HG03280 (cell line): Measurements from ENCODE around the gene ZNF708.
"Not testable (repeated sequence)": the region's sequence is repeated elsewhere in the genome, so short reads cannot be mapped to it uniquely, and the experiment has no call there.

Experiments
- ATAC-seq: cut with Tn5 transposase; IDR thresholded peaks from one replicate; pipeline ENCODE4 v1.9.1; 2021; ENCODE audit warnings: mild to moderate bottlenecking, moderate library complexity; ENCODE audit not compliant: unreplicated experiment

ZNF708 gene

DNA sequence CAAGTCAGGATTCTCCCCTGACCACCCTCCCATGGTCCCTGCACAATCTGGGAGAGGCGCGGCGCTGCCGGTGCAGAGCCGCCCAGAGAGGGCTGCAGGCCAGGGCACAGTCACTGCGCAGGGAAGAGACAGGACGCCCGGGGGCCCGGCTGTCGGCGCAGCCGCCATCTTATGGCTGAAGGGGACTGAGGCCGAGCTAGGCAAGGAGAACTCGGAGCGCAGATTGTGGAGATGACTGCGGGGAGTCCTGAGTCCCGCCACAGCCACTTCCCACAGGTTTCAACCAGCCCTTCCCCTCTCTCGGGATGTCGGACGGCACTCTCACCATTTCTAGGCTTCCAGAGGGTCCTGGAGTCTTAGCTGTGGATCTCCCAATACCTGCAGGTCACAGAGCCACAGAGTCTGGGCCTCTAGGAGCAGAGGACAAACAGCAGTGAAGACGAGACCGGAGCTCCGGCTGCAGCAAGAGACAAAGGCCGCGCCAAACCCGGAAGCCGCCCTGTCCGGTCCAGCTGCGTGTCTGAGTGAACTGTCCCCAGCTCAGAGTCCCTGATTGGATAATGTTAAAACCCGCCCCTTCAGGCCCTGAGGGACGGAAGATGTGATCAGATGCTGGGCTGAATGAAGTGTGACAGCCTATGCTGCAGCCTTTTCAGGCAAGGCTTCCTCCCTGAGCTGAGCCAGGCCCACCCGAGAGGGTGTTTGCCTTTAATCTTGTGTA lies at the start of gene ZNF708:
ZNF708 (minus strand) TSS at position 526 of the 721 bp plus-strand sequence; CDS start at position 328, 198 bp downstream.
- ATAC-seq, result peak; percentile 99

DNA sequence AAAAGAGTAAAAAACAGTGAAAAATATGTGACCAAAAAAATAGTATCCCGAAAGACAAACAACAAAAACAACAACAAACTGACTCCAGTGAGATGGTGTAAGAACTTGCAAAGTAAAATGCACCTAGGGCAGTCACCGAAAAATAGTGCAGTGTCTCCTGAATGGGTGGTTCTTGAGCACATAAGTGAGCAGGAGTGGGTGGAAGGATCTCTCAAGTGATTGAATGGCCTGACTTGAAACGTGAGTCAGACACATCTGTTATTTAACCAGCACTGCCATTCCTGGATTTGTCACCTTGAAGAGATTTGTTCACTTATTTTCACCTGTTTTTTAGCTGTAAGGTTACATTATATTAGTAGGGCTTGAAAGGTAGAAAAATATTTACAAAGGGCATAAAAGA lies 33.1 kb upstream of the ZNF708 start:
- no peak for ATAC-seq

DNA sequence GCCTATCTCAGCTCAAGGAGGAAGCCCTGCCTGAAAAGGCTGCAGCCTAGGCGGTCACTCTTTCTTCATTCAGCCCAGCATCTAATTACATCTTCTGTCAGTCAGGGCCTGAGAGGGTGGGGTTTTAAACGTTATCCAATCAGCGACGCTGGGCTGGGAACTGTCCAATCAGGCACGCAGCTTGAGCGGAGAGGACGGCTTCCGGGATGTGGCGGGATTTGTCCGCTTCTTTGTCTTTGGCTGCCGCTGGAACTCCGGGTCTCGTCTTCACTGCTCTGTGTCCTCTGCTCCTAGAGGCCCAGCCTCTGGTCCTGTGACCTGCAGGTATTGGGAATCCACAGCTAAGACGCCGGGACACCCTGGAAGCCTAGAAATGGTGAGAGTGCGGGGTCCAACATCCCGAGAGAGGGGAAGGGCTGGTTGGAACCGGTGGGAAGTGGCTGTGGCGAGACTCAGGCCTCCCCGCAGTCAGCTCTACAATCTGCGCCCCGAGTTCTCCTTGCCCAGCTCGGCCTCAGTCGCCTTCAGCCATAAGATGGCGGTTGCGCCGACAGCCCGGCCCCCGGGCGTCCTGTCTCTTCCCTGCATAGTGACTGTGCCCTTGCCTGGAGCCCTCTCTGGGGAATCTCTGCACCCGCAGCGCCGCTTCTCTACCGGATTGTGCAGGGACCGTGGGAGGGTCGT lies 29.7 kb upstream of the ZNF708 start, which contains the start of gene ZNF738:
ZNF738 (plus strand) TSS at position 233 of the 684 bp plus-strand sequence; CDS start at position 374, 141 bp downstream.
- ATAC-seq, result peak; percentile 95

DNA sequence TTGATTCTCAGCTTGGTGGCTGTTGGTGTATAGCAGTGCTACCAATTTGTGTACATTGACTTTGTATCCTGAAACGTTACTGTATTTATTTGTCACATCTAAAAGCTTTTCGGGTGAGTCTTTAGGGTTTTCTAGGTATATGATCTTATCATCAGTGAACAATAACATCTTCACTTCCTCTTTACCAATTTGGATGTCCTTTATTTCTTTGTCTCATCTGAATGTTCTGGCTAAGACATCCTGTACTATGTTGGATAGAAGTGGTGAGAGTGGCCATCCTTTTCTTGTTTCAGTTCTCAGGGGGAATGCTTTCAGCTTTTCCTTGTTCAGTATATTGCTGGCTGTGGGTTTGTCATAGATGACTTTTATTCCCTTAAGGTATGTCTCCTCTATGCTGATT lies 23.6 kb upstream of the ZNF708 start:
- ATAC-seq, result no peak

DNA sequence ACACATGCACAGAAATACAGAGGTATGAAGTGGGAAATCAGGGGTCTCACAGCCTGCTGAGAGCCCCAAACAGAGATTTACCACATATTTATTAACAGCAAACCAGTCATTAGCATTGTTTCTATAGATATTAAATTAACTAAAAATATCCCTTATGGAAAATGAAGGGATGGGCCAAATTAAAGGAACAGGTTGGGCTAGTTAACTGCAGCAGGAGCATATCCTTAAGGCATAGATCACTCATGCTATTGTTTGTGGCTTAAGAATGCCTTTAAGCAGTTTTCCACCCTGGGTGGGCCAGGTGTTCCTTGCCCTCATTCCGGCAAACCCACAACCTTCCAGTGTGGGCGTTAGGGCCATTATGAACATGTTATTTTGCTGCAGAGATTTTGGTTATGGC lies 15.6 kb upstream of the ZNF708 start:
- not testable (repeated sequence) for ATAC-seq

DNA sequence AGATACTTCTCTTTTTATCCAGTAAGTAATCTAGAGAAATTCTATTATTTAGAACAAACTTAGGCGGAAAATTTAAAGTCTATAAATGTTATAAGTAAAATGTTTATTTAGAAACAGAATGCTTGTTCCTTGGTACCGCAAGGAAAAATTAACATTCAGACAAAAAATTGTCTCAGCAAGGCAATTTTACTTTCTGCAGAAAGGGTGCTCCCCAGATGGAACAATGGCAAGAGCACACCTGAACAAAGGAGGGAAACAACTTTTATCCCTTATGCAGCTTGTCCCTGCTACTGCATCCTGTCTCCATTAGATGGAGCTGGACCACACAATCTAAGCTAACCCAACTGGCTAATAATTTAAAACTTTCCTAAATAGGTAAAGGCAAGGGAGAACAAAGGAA lies 6.5 kb upstream of the ZNF708 start:
- ATAC-seq, result no peak

DNA sequence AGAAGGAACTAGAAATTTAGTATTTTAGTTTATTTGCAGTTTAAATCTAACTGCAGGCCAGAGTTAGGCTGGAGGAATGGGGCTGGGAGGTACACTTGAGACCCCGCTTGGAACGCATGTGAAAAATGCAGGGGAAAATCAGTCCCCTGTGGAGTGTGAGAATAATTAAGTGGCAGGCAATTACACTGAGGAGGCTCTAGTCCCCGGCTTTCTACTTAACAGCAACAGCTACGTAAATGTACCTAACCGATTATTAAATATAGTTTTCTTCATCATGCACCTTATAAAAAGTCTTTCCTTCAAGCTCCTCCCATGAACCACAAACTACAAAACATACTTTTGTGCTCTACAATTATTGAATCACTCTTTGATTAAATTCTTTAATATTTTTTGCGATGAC lies 804 bp downstream of the ZNF708 start:
- ATAC-seq, result no peak

DNA sequence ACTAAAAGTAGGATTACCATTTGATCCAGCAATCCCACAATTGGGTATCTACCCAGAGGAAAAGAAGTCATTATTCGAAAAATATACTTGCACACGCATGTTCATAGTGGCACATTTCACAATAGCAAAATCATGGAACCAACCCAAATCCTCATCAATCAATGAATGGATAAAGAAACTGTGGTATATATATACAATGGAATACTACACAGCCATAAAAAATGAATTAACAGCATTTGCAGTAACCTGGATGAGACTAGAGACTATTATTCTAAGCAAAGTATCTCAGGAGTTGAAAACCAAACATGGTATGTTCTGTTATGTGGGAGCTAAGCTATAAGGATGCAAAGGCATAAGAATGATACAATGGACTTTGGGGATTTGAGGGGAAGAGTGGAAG lies 3.0 kb downstream of the ZNF708 start:
- no peak for ATAC-seq

DNA sequence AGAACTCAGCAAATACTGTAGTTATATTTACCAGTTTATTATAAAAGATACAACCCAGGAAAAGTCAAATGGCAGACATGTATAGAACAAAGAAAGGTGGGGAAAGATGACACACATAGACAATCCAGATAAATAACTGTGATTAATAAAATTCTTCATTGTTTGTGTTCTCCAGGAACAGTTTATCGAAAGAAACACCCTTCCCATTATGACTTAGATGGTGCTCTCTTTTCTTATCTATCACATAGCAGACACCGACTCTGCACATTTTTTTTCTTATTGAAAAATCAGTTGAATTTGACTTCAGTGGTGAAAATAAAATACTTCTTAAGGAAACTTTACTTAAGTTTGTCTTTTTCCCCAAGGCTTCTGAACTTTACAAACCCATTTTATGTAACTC lies 6.2 kb downstream of the ZNF708 start:
- no peak for ATAC-seq

DNA sequence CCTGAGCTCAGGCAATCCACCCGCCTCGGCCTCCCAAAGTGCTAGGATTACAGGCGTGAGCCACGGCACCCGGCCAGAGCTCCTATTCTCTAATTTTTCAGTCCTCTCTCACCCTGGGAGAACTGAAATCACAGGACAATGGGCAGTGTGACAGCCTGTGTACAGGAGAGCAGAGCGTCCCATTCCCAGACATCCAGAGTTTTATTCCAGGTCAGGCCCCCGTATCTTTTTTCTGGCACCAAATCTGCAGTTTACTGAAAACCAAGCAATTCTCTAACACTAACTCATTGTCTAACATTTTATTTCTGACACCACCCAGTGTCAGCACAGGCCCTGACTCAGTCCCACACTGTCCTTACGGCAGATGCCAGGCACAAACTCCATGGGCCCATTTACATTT lies 6.7 kb downstream of the ZNF708 start:
- no peak for ATAC-seq

DNA sequence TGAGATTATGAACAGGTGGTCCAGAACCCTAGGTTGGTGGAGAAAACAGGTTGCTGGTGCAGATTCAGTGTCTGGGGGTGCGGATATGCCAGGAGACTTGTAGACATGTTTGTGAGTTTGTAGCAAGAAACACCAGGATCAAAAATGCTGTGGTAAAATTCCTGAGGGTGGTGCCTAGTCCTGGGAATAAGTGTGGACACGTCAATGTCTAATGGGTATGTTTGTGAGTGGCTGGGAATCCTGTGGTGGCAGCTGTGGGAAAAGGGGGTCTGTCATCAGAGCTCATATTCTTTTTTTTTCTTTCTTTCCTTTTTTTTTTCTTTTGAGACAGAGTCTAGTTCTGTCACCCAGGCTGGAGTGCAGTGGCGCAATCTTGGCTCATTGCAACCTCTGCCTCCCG lies 7.2 kb downstream of the ZNF708 start:
- no peak for ATAC-seq

DNA sequence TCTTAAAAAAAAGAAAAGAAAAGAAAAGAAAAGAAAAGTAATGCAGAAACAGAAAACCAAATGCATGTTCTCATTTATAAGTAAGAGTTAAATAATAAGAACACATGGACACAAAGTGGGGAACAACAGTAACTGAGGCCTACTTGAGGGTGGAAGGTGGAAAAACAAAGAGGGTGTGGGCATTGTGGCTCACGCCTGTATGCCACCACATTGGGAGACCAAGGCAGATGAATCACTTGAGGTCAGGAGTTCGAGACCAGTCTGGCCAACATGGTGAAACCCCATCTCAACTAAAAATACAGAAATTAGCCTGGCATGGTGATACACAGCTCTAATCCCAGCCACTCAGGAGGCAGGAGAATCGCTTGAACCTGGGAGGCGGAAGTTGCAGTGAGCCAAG lies 8.1 kb downstream of the ZNF708 start:
- ATAC-seq, result no peak

DNA sequence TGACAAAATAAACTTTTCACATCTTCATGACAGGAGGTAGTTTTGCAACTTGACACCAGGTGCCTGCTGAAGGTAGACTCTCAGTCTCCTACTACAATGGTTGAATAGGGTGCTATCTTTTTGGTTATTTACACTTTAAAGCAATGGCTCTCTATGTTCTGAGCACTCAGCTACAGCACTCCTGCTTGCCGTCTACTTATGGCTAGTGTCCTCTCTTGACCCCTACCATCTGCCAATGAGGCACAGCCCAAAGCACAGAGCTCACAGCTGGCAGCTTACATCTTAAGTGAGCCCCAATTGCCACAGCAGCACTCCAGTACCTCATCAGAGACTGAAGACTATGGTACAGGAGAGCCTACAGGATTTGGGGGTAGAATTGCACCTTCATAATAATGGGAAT lies 11.4 kb downstream of the ZNF708 start:
- no peak for ATAC-seq

DNA sequence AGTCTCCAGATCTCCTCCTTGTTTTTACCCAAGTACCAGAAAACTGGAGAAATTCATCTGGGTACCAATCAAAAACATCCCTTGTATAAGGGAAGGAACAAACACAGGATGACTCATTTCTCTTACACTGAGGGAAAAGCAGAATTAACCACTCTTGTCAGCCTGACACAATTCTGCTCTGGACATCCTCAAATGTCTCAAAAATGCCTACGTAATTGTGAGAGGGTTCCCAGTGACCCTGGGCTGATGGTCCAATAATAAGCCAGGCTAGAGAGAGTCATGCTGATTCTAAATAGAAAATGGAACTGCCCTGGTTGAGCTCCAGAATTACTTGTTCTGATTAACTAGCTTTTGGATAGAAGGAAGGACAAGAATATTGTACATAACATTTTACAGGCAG lies 14.5 kb downstream of the ZNF708 start:
- ATAC-seq, result no peak

DNA sequence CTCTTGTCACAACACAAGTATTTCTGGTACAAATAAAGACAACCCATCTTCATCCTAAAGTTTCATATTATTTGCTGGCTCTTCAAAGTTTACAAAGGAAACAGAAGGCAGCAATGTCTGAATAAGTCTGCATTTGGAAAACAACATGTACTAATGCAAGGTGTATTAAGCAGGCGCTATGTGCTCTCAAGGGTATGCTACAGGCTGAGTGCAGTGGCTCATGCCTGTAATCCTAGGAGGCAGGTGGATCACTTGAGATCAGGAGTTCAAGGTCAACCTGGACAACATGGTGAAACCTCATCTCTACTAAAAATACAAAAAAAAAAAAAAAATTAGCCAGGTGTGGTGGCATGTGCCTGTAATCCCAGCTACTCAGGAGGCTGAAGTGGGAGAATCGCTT lies 16.4 kb downstream of the ZNF708 start:
- ATAC-seq, result not testable (repeated sequence)

DNA sequence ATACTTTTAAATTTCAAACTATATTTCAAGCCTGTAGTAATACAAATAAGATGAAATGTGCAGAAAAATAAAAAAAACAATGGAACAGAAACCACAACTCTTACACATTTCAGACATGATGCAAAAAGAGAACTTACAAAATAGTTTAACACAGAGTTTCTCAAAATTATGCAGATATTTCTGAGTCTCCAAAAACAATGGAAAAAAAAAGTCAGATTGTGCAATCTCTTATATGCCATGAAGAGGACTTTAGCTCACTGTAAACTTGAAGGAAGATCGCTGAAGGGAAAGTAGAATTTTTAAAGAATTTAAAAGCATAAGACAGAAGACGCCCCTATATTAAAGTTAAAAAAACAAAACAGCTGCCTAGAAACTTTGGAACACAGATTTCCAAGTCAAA lies 20.4 kb downstream of the ZNF708 start:
- ATAC-seq, result no peak

DNA sequence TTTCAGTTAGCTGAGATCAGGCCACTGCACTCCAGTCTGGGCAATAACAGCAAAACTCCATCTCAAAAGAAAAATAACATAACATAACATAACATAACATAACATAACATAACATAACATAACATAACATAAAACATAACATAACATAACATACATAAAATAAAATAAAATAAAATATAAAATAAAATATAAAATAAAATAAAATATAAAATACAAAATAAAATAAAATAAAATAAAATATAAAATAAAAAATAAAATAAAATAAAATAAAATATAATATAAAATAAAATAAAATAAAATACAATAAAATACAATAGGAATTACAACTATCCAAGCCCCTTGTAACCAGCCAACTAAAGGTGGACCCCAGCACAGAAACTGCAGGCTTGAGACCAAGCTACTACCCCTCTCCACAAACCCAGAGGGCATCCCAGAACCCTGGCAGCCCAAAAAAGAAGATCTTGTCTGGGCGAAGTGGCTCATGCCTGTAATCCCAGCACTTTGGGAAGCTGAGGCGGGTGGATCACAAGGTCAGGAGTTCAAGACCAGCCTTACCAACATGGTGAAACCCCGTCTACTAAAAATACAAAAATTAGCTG lies 22.2 kb downstream of the ZNF708 start:
- ATAC-seq, result not testable (repeated sequence)

DNA sequence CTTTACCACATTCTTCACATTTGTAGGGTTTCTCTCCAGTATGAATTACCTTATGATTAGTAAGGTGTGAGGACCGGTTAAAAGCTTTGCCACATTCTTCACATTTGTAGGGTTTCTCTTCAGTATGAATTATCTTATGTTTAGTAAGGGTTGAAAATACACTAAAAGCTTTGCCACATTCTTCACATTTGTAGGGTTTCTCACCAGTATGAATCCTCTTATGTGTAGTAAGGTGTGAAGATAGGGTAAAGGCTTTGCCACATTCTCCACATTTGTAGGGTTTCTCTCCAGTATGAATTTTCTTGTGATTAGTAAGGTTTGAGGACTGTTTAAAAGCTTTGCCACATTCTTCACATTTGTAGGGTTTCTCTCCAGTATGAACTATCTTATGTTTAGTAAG lies 35.4 kb downstream of the ZNF708 start:
- ATAC-seq, result not testable (repeated sequence)

DNA sequence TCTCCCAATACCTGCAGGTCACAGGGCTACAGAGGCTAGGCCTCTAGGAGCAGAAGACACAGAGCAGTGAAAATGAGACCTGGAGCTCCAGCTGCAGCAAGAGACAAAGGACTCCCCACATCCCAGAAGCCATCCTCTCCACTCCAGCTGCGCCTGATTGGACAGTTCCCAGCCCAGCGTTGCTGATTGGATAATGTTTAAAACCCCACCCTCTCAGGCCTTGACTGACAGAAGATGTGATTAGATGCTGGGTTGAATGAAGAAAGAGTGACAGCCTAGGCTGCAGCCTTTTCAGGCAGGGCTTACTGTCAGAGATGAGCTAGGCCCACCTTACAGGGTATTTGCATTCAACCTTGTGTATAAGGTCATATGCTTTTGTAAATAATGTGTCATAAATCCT lies 59.4 kb downstream of the ZNF708 start:
- no peak for ATAC-seq

DNA sequence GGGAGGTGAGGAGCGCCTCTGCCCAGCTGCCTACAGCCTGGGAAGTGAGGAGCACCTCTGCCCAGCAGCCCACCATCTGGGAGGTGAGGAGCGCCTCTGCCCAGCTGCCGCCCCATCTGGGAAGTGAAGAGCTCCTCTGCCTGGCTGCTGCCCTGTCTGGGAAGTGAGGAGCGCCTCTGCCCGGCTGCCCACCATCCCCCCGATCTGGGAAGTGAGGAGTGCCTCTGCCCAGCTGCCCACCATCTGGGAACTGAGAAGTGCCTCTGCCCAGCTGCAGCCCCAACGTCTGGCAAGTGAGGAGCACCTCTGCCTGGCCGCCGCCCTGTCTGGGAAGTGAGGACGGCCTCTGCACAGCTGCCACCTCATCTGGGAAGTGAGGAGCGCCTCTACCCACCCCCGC lies 64.3 kb downstream of the ZNF708 start:
- no peak for ATAC-seq

DNA sequence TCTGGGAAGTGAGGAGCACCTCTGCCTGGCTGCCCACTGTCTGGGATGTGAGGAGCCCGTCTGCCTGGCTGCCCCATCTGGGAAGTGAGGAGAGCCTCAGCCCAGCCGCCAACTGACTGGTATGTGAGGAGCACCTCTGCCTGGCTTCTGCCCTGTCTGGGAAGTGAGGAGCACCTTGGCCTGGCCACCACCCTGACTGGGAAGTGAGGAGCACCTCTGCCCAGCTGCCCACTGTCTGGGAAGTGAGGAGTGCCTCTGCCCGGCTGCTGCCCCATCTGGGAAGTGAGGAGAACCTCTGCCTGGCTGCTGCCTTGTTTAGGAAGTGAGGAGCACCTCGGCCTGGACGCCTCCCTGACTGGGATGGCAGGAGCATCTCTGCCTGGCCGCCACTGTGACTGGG lies 64.8 kb downstream of the ZNF708 start:
- no peak for ATAC-seq

DNA sequence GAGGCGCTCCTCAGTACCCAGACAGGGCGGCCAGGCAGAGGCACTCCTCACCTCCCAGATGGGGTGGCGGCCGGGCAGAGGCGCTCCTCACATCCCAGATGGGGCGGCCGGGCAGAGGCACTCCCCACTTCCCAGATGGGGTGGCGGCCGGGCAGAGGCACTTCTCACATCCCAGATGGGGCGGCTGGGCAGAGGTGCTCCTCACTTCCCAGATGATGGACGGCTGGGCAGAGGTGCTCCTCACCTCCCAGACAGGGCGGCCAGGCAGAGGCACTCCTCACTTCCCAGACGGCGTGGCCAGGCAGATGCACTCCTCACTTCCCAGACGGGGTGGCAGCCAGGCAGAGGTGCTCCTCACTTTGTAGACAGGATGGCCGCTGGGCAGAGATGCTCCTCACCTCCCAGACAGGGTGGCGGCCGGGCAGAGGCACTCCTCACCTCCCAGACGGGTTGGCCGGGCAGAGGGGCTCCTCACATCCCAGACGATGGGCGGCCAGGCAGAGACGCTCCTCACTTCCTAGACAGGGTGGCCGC lies 68.3 kb downstream of the ZNF708 start:
- not testable (repeated sequence) for ATAC-seq
